HG02852 (cell line): ENCODE data around the gene SERTAD2.

Experiments used
- ATAC-seq: cut with Tn5 transposase; IDR thresholded peaks from one replicate; pipeline ENCODE4 v1.9.1; 2021; ENCODE audit warnings: mild to moderate bottlenecking, moderate library complexity; ENCODE audit not compliant: unreplicated experiment

Gene SERTAD2

GRCh38 chr2:64653109-64654062 lies at the start of gene SERTAD2:
SERTAD2 (minus strand) TSS chr2:64653913; CDS start chr2:64636871, 17,042 bp downstream.
- ATAC-seq: peak; percentile 64

- peak; percentile 37 for ATAC-seq
These were observed 46.6 kb upstream of the SERTAD2 start for GRCh38 chr2:64700133-64700809.

GRCh38 chr2:64699712-64700111 lies 46.0 kb upstream of the SERTAD2 start:
- ATAC-seq: peak; percentile 18

- peak; percentile 91 for ATAC-seq
These were observed 45.1 kb upstream of the SERTAD2 start for GRCh38 chr2:64698668-64699444.

- no peak for ATAC-seq
These were observed 44.5 kb upstream of the SERTAD2 start for GRCh38 chr2:64698177-64698643.

- ATAC-seq: no peak
These were observed 43.8 kb upstream of the SERTAD2 start for GRCh38 chr2:64697297-64698176.

- no peak for ATAC-seq
These were observed 42.9 kb upstream of the SERTAD2 start for GRCh38 chr2:64696636-64697035.

GRCh38 chr2:64695721-64696261 lies 42.1 kb upstream of the SERTAD2 start:
- no peak for ATAC-seq

GRCh38 chr2:64692401-64692800 lies 38.7 kb upstream of the SERTAD2 start:
- ATAC-seq: no peak

GRCh38 chr2:64688909-64689308 lies 35.2 kb upstream of the SERTAD2 start:
- ATAC-seq: no peak

GRCh38 chr2:64686283-64686956 lies 32.7 kb upstream of the SERTAD2 start:
- ATAC-seq: no peak

GRCh38 chr2:64685430-64685829 lies 31.7 kb upstream of the SERTAD2 start:
- no peak for ATAC-seq

- ATAC-seq: no peak
These were observed 30.2 kb upstream of the SERTAD2 start for GRCh38 chr2:64683771-64684510.

- ATAC-seq: no peak
These were observed 27.8 kb upstream of the SERTAD2 start for GRCh38 chr2:64681479-64681967.

GRCh38 chr2:64679673-64680425 lies 26.1 kb upstream of the SERTAD2 start:
- ATAC-seq: no peak

GRCh38 chr2:64678771-64679590 lies 25.3 kb upstream of the SERTAD2 start:
- ATAC-seq: no peak

GRCh38 chr2:64677530-64677929 lies 23.8 kb upstream of the SERTAD2 start:
- ATAC-seq: no peak
